ENCODE data around the gene CDKN2D. TPM values are rescaled to one million over a fixed set of nuclear protein-coding genes. Genes with fewer than 3 reads are reported as not detected.

Gene CDKN2D
- total and polyA plus RNA-seq, 2 of the 8 experiments (the other 6 are each of a cell fraction or from before 2014, with no cell fraction given), result 3.0 to 4.0 TPM

GRCh38 chr19:10517361-10517759 lies 51.4 kb downstream of the CDKN2D start, which contains the start of gene S1PR5 (continued):
- TF ChIP-seq CHD7 (IDR thresholded peaks at IDR 0.05; ENCODE audit: insufficient replicate concordance, low read length) (no peak), RFX5 (IDR thresholded peaks at IDR 0.05; ENCODE audit: borderline replicate concordance, low read depth, low read length) (no peak), KDM1A (IDR thresholded peaks at IDR 0.05; ENCODE audit: borderline replicate concordance, low read length) (0 out of 2 replicates have a peak, but pooled peaks have one; percentile 17), YY1 (IDR thresholded peaks at IDR 0.05; ENCODE audit: low read depth, low read length) (0 out of 2 replicates have a peak, but pooled peaks have one; percentile 35), FOSL1 (IDR thresholded peaks at IDR 0.05; ENCODE audit: insufficient read depth, low read depth, low read length) (no peak), KDM4A (IDR thresholded peaks at IDR 0.05; ENCODE audit: low read depth, low read length, severe bottlenecking) (peak; percentile 86), SIX5 (IDR thresholded peaks at IDR 0.05; ENCODE audit: low read depth, low read length) (no peak), PHF8 (conservative IDR thresholded peaks at IDR 0.05; ENCODE audit: low read depth, low read length) (0 out of 2 replicates have a peak, but pooled peaks have one; percentile 0), EZH2 (IDR thresholded peaks at IDR 0.05; ENCODE audit: low read depth, low read length, severe bottlenecking) (peak; percentile 8)

Data from H1 (cell line).